Spleen (tissue), 11 donors: ENCODE results near the gene ABCG5. TPM values are rescaled to one million over a fixed set of nuclear protein-coding genes. Genes with fewer than 3 reads are reported as not detected.

Experiments
- DNase-seq: peaks from one replicate; pipeline ENCODE4 v3.0.0-alpha.2; 2020
- H3K27ac ChIP-seq, 8 donors: fragments of 200-600 bp; sonication (generic) in 7 of 8; 1 replicate in 4 of 8; 2 replicates in 4 of 8; pipeline versions ENCODE4 v1.5.0 to v1.8.0; 2016 to 2021; ENCODE audit warnings: inconsistent platforms in 4 of 8, mild to moderate bottlenecking in 4 of 8, moderate library complexity in 1 of 8
- H3K27me3 ChIP-seq, 7 donors: fragments of 200-600 bp; sonication (generic) in 6 of 7; replicated peaks in 1 of 7; 1 replicate in 4 of 7; 2 replicates in 3 of 7; pipeline versions ENCODE4 v1.5.0 to v1.8.0; 2016 to 2021; ENCODE audit warnings: inconsistent platforms in 3 of 7, mild to moderate bottlenecking in 1 of 7
- H3K36me3 ChIP-seq, 6 donors: fragments of 200-600 bp; sonication (generic) in 5 of 6; 1 replicate in 4 of 6; 2 replicates in 2 of 6; pipeline versions ENCODE4 v1.5.0 to v1.8.0; 2016 to 2021; ENCODE audit warnings: inconsistent platforms in 2 of 6
- H3K4me1 ChIP-seq, 6 donors: fragments of 200-600 bp; sonication (generic) in 5 of 6; 1 replicate in 3 of 6; 2 replicates in 3 of 6; pipeline versions ENCODE4 v1.5.0 to v1.8.0; 2016 to 2021; ENCODE audit warnings: inconsistent platforms in 3 of 6
- H3K4me3 ChIP-seq, 8 donors: fragments of 200-600 bp; sonication (generic) in 7 of 8; 1 replicate in 4 of 8; 2 replicates in 4 of 8; pipeline versions ENCODE4 v1.5.0 to v1.8.0; 2016 to 2021; ENCODE audit warnings: inconsistent platforms in 4 of 8, mild to moderate bottlenecking in 4 of 8, moderate library complexity in 2 of 8
- H3K9me3 ChIP-seq, 8 donors: fragments of 200-600 bp; sonication (generic) in 7 of 8; 1 replicate in 4 of 8; 2 replicates in 4 of 8; pipeline versions ENCODE4 v1.5.0 to v1.8.0; 2016 to 2021; ENCODE audit warnings: inconsistent platforms in 4 of 8
- POLR2A ChIP-seq, 3 donors: fragments of 450-650 bp; IDR thresholded peaks; one replicate each; pipeline ENCODE4 v1.5.1; 2017; ENCODE audit warnings: antibody characterized with exemption in 3 of 3, mild to moderate bottlenecking in 1 of 3
- POLR2AphosphoS5 ChIP-seq, 3 donors: sonication (generic); formaldehyde crosslinking; IDR thresholded peaks; one replicate each; pipeline ENCODE4 v1.5.1; 2017; ENCODE audit warnings: antibody characterized with exemption in 3 of 3
- WGBS, 5 donors: extraction: QIAGEN DNeasy Blood & Tissue Kit in 3 of 5; methylation state at CpG; one replicate each; pipeline versions ENCODE4 v1.1.5 to v1.1.7; 2013 to 2018; 5-methylcytosine and 5-hydroxymethylcytosine counted together
- intact Hi-C: fragments of 100-400 bp; cut with DNase I; formaldehyde crosslinking; loops from one replicate; pipeline ENCODE4 v1.15.0; 2023; ENCODE audit warnings: low total_unique reads
- polyA plus RNA-seq, 3 donors: library from polyadenylated mRNA; stranded (reverse); fragments of 200-250 nt; gene quantifications; one replicate each; pipeline ENCODE4 v1.2.1, GENCODE V29; 2013
- total RNA-seq, 7 donors: library from RNA; depleted of rRNA in 3 of 7; stranded (reverse); fragments of >200 nt in 3 of 7; fragmentation: NEBNext Ultra II Directional in 4 of 7; extraction: Animal tissue kit (Norgen Biotek cat#: 25700) in 4 of 7; gene quantifications; one replicate each; pipeline versions ENCODE4 v1.1.0 to v1.2.1, GENCODE V29; 2016 to 2021
- TF ChIP-seq, protein P1 (sequence below), 11 experiments: fragments of 200-600 bp in 7 of 11; fragments of 450-650 bp in 4 of 11; sonication (generic) in 4 of 11; IDR thresholded peaks in 8 of 11; conservative IDR thresholded peaks in 3 of 11; 1 replicate in 7 of 11; 2 replicates in 4 of 11; pipeline versions ENCODE4 v1.4.0 to v1.8.0; 2016 to 2021; ENCODE audit warnings: antibody characterized with exemption in 11 of 11, inconsistent platforms in 4 of 11, mild to moderate bottlenecking in 1 of 11
- donor health status: healthy with polysubstance abuse.
- donor health status: DM: no; HTN: no; CAD: no; lungs with moderate emphysema.
- donor health status: DM: no; HTN: no; CAD: no.
- donor health status: Bipolar disorder and iron deficiency.
- donor health status: healthy.
- donor health status: DM: no; HTN: no; CAD: no.
- donor health status: DM: yes; HTN: yes; CAD: no.

The ABCG5 gene
- total and polyA plus RNA-seq, 10 donors, result 0.05 to 0.37 (median 0.25) TPM; not detected in 6

DNA sequence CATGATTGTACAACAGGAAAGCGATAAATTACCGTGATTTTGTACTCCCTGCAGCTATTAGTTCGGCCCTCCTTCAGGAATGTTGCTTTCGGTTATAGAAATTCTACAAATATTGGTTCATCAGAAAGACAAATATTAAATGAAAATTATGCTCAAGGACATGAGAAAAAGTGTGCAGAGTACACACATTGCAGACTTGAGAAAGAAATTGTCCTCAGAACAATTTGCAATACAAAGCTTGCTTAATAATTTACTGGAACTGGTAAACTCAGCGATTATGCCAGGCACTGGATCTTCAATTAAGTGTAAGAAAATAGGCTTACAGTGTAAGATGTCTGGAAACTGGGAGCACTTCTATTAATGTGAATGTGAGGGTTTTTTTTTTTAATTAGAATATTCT lies 46.0 kb upstream of the ABCG5 start:
- H3K27ac ChIP-seq, result no peak overlapping the region
- no peaks in the 10 kb centered on the region for H3K9me3 ChIP-seq
- 88 to 97% (median 95%) methylated on average over 5 of the region's 5 CpGs for WGBS, 5 donors
- H3K4me3 ChIP-seq, result no peak overlapping the region
- no peaks in the 10 kb centered on the region for H3K27me3 ChIP-seq
- TF ChIP-seq POLR2A (IDR thresholded peaks at IDR 0.05), result no peak
- TF ChIP-seq POLR2AphosphoS5 (IDR thresholded peaks at IDR 0.05), result no peak
- no peak for DNase-seq
- intact Hi-C loops, result no loop called here
- no peaks in the 10 kb centered on the region for H3K4me1 ChIP-seq
- H3K36me3 ChIP-seq, result peaks cover 0 to 47% (median 27%) of the 10 kb centered on the region in 6 donors

DNA sequence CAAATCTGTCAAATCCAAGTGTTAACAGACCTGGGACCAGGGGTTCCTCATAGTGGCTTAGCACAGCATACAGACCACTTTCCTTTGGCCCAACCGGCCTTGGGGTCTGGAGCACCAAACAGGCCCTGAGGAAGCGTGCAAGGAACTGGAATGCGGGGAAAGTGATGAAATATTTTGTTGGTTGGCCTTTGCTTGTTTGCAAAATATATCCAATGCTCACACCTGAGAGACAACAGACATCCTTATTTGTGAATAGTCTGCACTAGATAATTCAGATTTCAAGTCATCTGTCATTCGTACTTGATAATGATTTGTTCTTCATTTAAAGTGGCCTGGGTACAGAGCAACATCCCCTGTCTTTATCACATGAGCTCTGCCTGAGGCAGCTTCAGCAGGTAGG lies 43.7 kb upstream of the ABCG5 start:
- Histone ChIP-seq H3K27ac (no peak overlapping the region), H3K4me3 (no peak overlapping the region), H3K4me1 (peaks cover 0 to 7% (median 4%) of the 10 kb centered on the region in 6 donors), H3K9me3 (no peaks in the 10 kb centered on the region), H3K36me3 (peaks cover 0 to 24% (median 5%) of the 10 kb centered on the region in 6 donors), H3K27me3 (peaks cover 0 to 8% (median 0%) of the 10 kb centered on the region in 7 donors)
- TF ChIP-seq POLR2A (IDR thresholded peaks at IDR 0.05) (no peak), POLR2AphosphoS5 (IDR thresholded peaks at IDR 0.05) (no peak)
- TF ChIP-seq, protein P1, sequence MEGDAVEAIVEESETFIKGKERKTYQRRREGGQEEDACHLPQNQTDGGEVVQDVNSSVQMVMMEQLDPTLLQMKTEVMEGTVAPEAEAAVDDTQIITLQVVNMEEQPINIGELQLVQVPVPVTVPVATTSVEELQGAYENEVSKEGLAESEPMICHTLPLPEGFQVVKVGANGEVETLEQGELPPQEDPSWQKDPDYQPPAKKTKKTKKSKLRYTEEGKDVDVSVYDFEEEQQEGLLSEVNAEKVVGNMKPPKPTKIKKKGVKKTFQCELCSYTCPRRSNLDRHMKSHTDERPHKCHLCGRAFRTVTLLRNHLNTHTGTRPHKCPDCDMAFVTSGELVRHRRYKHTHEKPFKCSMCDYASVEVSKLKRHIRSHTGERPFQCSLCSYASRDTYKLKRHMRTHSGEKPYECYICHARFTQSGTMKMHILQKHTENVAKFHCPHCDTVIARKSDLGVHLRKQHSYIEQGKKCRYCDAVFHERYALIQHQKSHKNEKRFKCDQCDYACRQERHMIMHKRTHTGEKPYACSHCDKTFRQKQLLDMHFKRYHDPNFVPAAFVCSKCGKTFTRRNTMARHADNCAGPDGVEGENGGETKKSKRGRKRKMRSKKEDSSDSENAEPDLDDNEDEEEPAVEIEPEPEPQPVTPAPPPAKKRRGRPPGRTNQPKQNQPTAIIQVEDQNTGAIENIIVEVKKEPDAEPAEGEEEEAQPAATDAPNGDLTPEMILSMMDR (IDR thresholded peaks at IDR 0.05 in 8 of 11, conservative IDR thresholded peaks at IDR 0.05 in 3 of 11), result no peak
- intact Hi-C loops, result no loop called here
- WGBS, 5 donors, result 77 to 94% (median 89%) methylated on average over 4 of the region's 4 CpGs
- DNase-seq, result no peak

DNA sequence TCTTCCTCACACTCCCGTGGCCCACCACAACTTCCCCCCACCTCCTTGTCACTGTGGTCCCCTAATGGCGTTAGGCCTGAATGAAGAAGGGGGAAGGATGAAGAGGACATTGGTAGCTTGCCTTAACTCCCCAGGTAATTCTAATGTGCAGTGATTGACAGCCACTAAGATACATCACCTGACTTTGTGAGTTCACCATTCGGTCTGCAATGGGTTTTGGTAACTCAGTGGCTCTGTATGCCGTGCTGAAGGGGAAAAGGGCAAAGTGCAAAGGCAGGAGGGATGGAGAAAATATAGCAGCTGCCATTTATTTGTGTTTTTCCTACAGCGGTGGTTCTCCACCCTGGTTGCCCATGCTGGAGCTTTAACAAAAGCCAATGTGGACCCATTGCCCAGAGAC lies 42.3 kb upstream of the ABCG5 start:
- 67 to 86% (median 71%) methylated on average over 5 of the region's 5 CpGs for WGBS, 5 donors
- H3K27ac ChIP-seq, result no peak overlapping the region
- intact Hi-C loops, result no loop called here

DNA sequence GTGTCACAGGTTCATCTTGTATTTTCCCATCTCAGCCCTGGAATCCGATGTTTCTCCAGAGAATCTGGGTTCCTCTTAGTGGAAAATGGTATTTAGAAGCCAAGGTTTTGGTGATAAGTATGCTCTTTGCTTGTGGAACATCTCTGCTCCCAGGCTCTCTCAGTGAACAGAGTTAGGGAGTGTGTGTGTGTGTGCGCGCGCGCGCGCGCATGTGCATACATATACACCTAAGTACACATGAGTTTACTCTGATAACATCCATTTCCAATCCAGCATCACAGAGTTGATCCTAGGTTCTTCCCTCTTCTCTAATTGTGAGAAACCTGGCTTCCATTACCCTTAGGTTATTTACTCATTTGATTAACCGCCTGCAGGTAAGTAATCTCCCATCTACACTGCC lies 41.8 kb upstream of the ABCG5 start:
- H3K36me3 ChIP-seq, result peaks cover 0 to 5% (median 0%) of the 10 kb centered on the region in 6 donors
- H3K4me3 ChIP-seq, result no peak overlapping the region
- intact Hi-C loops, result no loop called here
- TF ChIP-seq POLR2AphosphoS5 (IDR thresholded peaks at IDR 0.05) (no peak), POLR2A (IDR thresholded peaks at IDR 0.05) (no peak)
- TF ChIP-seq, protein P1 (IDR thresholded peaks at IDR 0.05 in 8 of 11, conservative IDR thresholded peaks at IDR 0.05 in 3 of 11), result no peak
- H3K27me3 ChIP-seq, result peaks cover 0 to 21% (median 0%) of the 10 kb centered on the region in 7 donors
- DNase-seq, result no peak
- H3K27ac ChIP-seq, result no peak overlapping the region
- no peaks in the 10 kb centered on the region for H3K9me3 ChIP-seq
- 82 to 100% (median 98%) methylated on average over 9 of the region's 9 CpGs for WGBS, 5 donors
- peaks cover 0 to 7% (median 4%) of the 10 kb centered on the region in 6 donors for H3K4me1 ChIP-seq

More for the DNA sequence above, 42.3 kb upstream of the ABCG5 start:
- Histone ChIP-seq H3K27me3 (peaks cover 0 to 19% (median 0%) of the 10 kb centered on the region in 7 donors), H3K9me3 (no peaks in the 10 kb centered on the region), H3K36me3 (peaks cover 0 to 10% (median 0%) of the 10 kb centered on the region in 6 donors), H3K4me1 (peaks cover 0 to 7% (median 4%) of the 10 kb centered on the region in 6 donors), H3K4me3 (no peak overlapping the region)
- DNase-seq, result no peak
- TF ChIP-seq POLR2A (IDR thresholded peaks at IDR 0.05) (no peak), POLR2AphosphoS5 (IDR thresholded peaks at IDR 0.05) (no peak)
- TF ChIP-seq, protein P1 (IDR thresholded peaks at IDR 0.05 in 8 of 11, conservative IDR thresholded peaks at IDR 0.05 in 3 of 11), result no peak
